CD14-positive monocyte (primary cell): Measurements from ENCODE around the gene RLF. TPM values are rescaled to one million over a fixed set of nuclear protein-coding genes. Genes with fewer than 3 reads are reported as not detected.
A peak's percentile ranks its signal among the peaks of the same experiment; 100 is the strongest.

ENCODE experiments used
- DNase-seq, 3 donors: peaks; one replicate each; pipeline ENCODE4 v3.0.0-alpha.2; 2011 to 2022
- H2AFZ ChIP-seq: 2 replicates; pipeline ENCODE4 v1.6.0; 2012; ENCODE audit warnings: mild to moderate bottlenecking, low read depth, low read length, inconsistent platforms; ENCODE audit not compliant: insufficient read depth, poor library complexity, severe bottlenecking
- H3K27ac ChIP-seq, 2 donors: 1 replicate in 1 of 2; 2 replicates in 1 of 2; pipeline ENCODE4 v1.5.1; 2012 to 2013; ENCODE audit warnings: low read length in 2 of 2, control low read depth in 1 of 2, inconsistent platforms in 1 of 2, low read depth in 1 of 2, mild to moderate bottlenecking in 1 of 2
- H3K27me3 ChIP-seq, 2 donors: one replicate each; pipeline versions ENCODE4 v1.6.0 to v1.6.1; 2011 to 2013; ENCODE audit warnings: low read length in 2 of 2; ENCODE audit not compliant: control insufficient read depth in 2 of 2, insufficient read depth in 2 of 2
- H3K36me3 ChIP-seq, 2 donors: replicated peaks in 1 of 2; 1 replicate in 1 of 2; 2 replicates in 1 of 2; pipeline versions ENCODE4 v1.5.1 to v1.6.1; 2012 to 2013; ENCODE audit warnings: low read length in 2 of 2, control low read depth in 1 of 2, inconsistent platforms in 1 of 2, mild to moderate bottlenecking in 1 of 2; ENCODE audit not compliant: insufficient read depth in 2 of 2, control insufficient read depth in 1 of 2
- H3K4me1 ChIP-seq, 2 donors: 1 replicate in 1 of 2; 2 replicates in 1 of 2; pipeline versions ENCODE4 v1.5.1 to v1.6.1; 2012 to 2013; ENCODE audit warnings: low read length in 2 of 2, control low read depth in 1 of 2, inconsistent platforms in 1 of 2, mild to moderate bottlenecking in 1 of 2, moderate library complexity in 1 of 2; ENCODE audit not compliant: insufficient read depth in 2 of 2, control insufficient read depth in 1 of 2
- H3K4me2 ChIP-seq: replicated peaks from 2 replicates; pipeline ENCODE3; 2012; ENCODE audit warnings: low read length, moderate library complexity, mild to moderate bottlenecking; ENCODE audit not compliant: poor library complexity, severe bottlenecking; ENCODE audit errors: extremely low read depth
- H3K4me3 ChIP-seq, 3 experiments: fragments of 200-600 bp in 1 of 3; sonication (generic) in 1 of 3; replicated peaks in 1 of 3; 1 replicate in 2 of 3; 2 replicates in 1 of 3; pipeline ENCODE4 v1.5.1; 2011 to 2013; ENCODE audit warnings: low read length in 3 of 3, mild to moderate bottlenecking in 3 of 3, control low read depth in 2 of 3, low read depth in 2 of 3, inconsistent platforms in 1 of 3, moderate library complexity in 1 of 3
- H3K79me2 ChIP-seq: 2 replicates; pipeline ENCODE4 v1.6.0; 2012; ENCODE audit warnings: mild to moderate bottlenecking, control low read depth, inconsistent platforms, low read length, moderate library complexity; ENCODE audit not compliant: insufficient read depth
- H3K9ac ChIP-seq: 2 replicates; pipeline ENCODE4 v1.6.0; 2017; ENCODE audit warnings: low read length, mild to moderate bottlenecking; ENCODE audit not compliant: insufficient read depth, poor library complexity, severe bottlenecking
- H3K9me3 ChIP-seq, 2 donors: replicated peaks in 1 of 2; 1 replicate in 1 of 2; 2 replicates in 1 of 2; pipeline versions ENCODE4 v1.5.1 to v1.6.1; 2012 to 2013; ENCODE audit warnings: low read length in 2 of 2, control low read depth in 1 of 2; ENCODE audit not compliant: control insufficient read depth in 1 of 2, insufficient read depth in 1 of 2
- H4K20me1 ChIP-seq: 2 replicates; pipeline ENCODE4 v1.6.0; 2012; ENCODE audit warnings: mild to moderate bottlenecking, low read length, control low read depth, moderate library complexity; ENCODE audit not compliant: insufficient read depth
- H3K27ac Mint-ChIP-seq, 7 donors: one replicate each; pipeline ENCODE4 v1.8.0; 2020; ENCODE audit warnings: mild to moderate bottlenecking in 7 of 7, mixed read lengths in 7 of 7, moderate library complexity in 6 of 7, inconsistent platforms in 2 of 7
- H3K27me3 Mint-ChIP-seq, 3 donors: one replicate each; pipeline ENCODE4 v1.8.0; 2021 to 2022; ENCODE audit warnings: low read depth in 3 of 3, mild to moderate bottlenecking in 3 of 3, mixed read lengths in 3 of 3, moderate library complexity in 3 of 3, inconsistent platforms in 1 of 3
- H3K36me3 Mint-ChIP-seq, 2 donors: one replicate each; pipeline ENCODE4 v1.8.0; 2020; ENCODE audit warnings: mixed read lengths in 2 of 2, inconsistent platforms in 1 of 2, mild to moderate bottlenecking in 1 of 2
- H3K4me1 Mint-ChIP-seq: one replicate; pipeline ENCODE4 v1.8.0; 2020; ENCODE audit warnings: mild to moderate bottlenecking, mixed read lengths
- H3K4me3 Mint-ChIP-seq, 2 donors: one replicate each; pipeline ENCODE4 v1.8.0; 2020; ENCODE audit warnings: mild to moderate bottlenecking in 2 of 2, mixed read lengths in 2 of 2, moderate library complexity in 1 of 2
- H3K9me3 Mint-ChIP-seq, 7 donors: one replicate each; pipeline ENCODE4 v1.8.0; 2020 to 2022; ENCODE audit warnings: mixed read lengths in 7 of 7, mild to moderate bottlenecking in 6 of 7, moderate library complexity in 6 of 7, inconsistent platforms in 2 of 7
- WGBS: methylation state at CpG from one replicate; pipeline ENCODE4 v1.1.5; 2013; ENCODE audit warnings: missing lambda C conversion rate; ENCODE audit not compliant: insufficient coverage; 5-methylcytosine and 5-hydroxymethylcytosine counted together
- intact Hi-C, 2 donors: fragments of 100-400 bp; cut with micrococcal nuclease; formaldehyde crosslinking; loops; one replicate each; pipeline versions ENCODE4 v1.15.0 to v1.15.1; 2023
- polyA plus RNA-seq, 3 donors: library from polyadenylated mRNA; depleted of rRNA in 1 of 3; unstranded in 2 of 3; stranded (reverse) in 1 of 3; fragments of 300-500 nt in 2 of 3; fragments of >200 nt in 1 of 3; fragmentation: Illumina TruSeq in 2 of 3; gene quantifications; 1 replicate in 2 of 3; 2 replicates in 1 of 3; pipeline ENCODE4 v1.2.3, GENCODE V29; 2012 to 2021
- TF ChIP-seq, protein P1 (sequence below): fragments of 200-600 bp; IDR thresholded peaks from one replicate; pipeline ENCODE4 v1.8.0; 2022; ENCODE audit warnings: antibody characterized with exemption, mild to moderate bottlenecking

Gene RLF
- polyA plus RNA-seq, 3 donors: 3.0 to 9.2 (median 6.2) TPM

- WGBS: 100% methylated on average over 2 of the region's 3 CpGs
- Histone ChIP-seq H3K4me3 (no peak overlapping the region), H3K9me3 (no peaks in the 10 kb centered on the region), H3K36me3 (peaks cover 21 to 76% of the 10 kb centered on the region in 2 donors), H3K4me1 (no peaks in the 10 kb centered on the region), H3K4me2 (no peak overlapping the region), H3K27ac (no peak overlapping the region), H3K79me2 (no peaks in the 10 kb centered on the region), H3K9ac (no peak overlapping the region), H4K20me1 (peaks cover 3% of the 10 kb centered on the region), H3K27me3 (no peaks in the 10 kb centered on the region), H2AFZ (no peak overlapping the region)
- Mint-ChIP-seq H3K4me3 (no peak overlapping the region), H3K9me3 (no peaks in the 10 kb centered on the region), H3K27ac (no peak overlapping the region), H3K36me3 (peaks cover 29 to 60% of the 10 kb centered on the region in 2 donors), H3K27me3 (no peaks in the 10 kb centered on the region), H3K4me1 (no peaks in the 10 kb centered on the region)
- TF ChIP-seq, protein P1, sequence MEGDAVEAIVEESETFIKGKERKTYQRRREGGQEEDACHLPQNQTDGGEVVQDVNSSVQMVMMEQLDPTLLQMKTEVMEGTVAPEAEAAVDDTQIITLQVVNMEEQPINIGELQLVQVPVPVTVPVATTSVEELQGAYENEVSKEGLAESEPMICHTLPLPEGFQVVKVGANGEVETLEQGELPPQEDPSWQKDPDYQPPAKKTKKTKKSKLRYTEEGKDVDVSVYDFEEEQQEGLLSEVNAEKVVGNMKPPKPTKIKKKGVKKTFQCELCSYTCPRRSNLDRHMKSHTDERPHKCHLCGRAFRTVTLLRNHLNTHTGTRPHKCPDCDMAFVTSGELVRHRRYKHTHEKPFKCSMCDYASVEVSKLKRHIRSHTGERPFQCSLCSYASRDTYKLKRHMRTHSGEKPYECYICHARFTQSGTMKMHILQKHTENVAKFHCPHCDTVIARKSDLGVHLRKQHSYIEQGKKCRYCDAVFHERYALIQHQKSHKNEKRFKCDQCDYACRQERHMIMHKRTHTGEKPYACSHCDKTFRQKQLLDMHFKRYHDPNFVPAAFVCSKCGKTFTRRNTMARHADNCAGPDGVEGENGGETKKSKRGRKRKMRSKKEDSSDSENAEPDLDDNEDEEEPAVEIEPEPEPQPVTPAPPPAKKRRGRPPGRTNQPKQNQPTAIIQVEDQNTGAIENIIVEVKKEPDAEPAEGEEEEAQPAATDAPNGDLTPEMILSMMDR: no peak
- intact Hi-C loops: loop anchor here in 1 of 2 donors (10.0 kb wide), 1 partner anchor 51 kb away; no protein-coding TSS in a partner anchor
- no peak for DNase-seq
Observed at GRCh38 chr1:40226192-40226591, 65.0 kb downstream of the RLF start.

DNA sequence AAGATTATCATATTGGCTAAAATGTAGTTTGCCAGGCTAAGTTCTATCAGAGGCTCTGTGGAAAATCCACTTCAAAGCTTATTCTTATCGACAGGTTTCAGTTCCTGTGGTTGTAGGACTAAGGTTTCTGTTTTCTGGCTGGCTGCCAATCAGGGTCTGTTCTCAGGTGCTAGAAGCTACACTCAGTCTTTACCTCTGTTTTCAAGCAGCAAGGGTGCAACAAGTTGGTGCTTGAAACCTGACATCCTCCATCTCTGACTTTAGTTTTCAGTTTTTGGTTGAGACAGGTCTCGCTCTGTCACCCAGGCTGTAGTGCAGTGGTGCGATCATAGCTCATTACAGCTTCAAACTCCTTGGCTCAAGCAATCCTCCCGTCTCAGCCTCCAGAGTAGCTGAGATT lies 71.3 kb downstream of the RLF start:
- H3K4me1 ChIP-seq: no peaks in the 10 kb centered on the region
- no peaks in the 10 kb centered on the region for H3K27me3 ChIP-seq
- H3K9ac ChIP-seq: no peak overlapping the region
- intact Hi-C loops: no loop called here
- H2AFZ ChIP-seq: no peak overlapping the region
- 100% methylated on average over 3 of the region's 4 CpGs for WGBS
- TF ChIP-seq, protein P1: no peak
- H3K27ac ChIP-seq: no peak overlapping the region
- no peak overlapping the region for H3K4me3 ChIP-seq
- no peaks in the 10 kb centered on the region for H3K9me3 ChIP-seq
- Mint-ChIP-seq H3K4me1 (no peaks in the 10 kb centered on the region), H3K36me3 (peaks cover 64 to 85% of the 10 kb centered on the region in 2 donors), H3K4me3 (no peak overlapping the region), H3K27me3 (no peaks in the 10 kb centered on the region), H3K27ac (peak overlapping the region in 2 of 7 donors; percentile 40 to 63), H3K9me3 (no peaks in the 10 kb centered on the region)
- no peak overlapping the region for H3K4me2 ChIP-seq
- no peaks in the 10 kb centered on the region for H3K79me2 ChIP-seq
- H4K20me1 ChIP-seq: peaks cover 3% of the 10 kb centered on the region
- peaks cover 62 to 95% of the 10 kb centered on the region in 2 donors for H3K36me3 ChIP-seq
- no peak for DNase-seq
